Loucy (cell line): ENCODE data around the gene MARK4.

Experiments
- CTCF ChIP-seq: fragments of 200-600 bp; sonication (generic); conservative IDR thresholded peaks from 2 replicates; pipeline ENCODE4 v1.5.1; 2014; ENCODE audit warnings: mild to moderate bottlenecking, antibody characterized with exemption, low read length
- EZH2phosphoT487 ChIP-seq: fragments of 200-600 bp; IDR thresholded peaks from 2 replicates; pipeline ENCODE4 v1.6.1; 2018; ENCODE audit warnings: antibody characterized with exemption, mild to moderate bottlenecking, moderate library complexity, borderline replicate concordance

GRCh38 chr19:45245334-45245787 is 5.7 kb upstream of the MARK4 start, which contains the start of gene EXOC3L2:
- TF ChIP-seq CTCF (no peak), EZH2phosphoT487 (no peak)
